Esophagus (tissue), 2 donors: ENCODE data around the gene GATAD1. TPM values are rescaled to one million over a fixed set of nuclear protein-coding genes. Genes with fewer than 3 reads are reported as not detected.
"Not testable (repeated sequence)": the region's sequence is repeated elsewhere in the genome, so short reads cannot be mapped to it uniquely, and the experiment has no call there.

Experiments used
- H3K27ac ChIP-seq, 2 donors: one replicate each; pipeline ENCODE4 v1.5.1; 2013; ENCODE audit warnings: low read depth in 2 of 2, mild to moderate bottlenecking in 2 of 2, inconsistent platforms in 1 of 2, low read length in 1 of 2, moderate library complexity in 1 of 2
- H3K27me3 ChIP-seq, 2 donors: one replicate each; pipeline ENCODE4 v1.6.1; 2013; ENCODE audit warnings: low read length in 2 of 2, control low read depth in 1 of 2, mild to moderate bottlenecking in 1 of 2; ENCODE audit not compliant: insufficient read depth in 2 of 2, control insufficient read depth in 1 of 2
- H3K36me3 ChIP-seq, 2 donors: one replicate each; pipeline ENCODE4 v1.6.1; 2013; ENCODE audit warnings: low read length in 1 of 2; ENCODE audit not compliant: control insufficient read depth in 2 of 2, insufficient read depth in 2 of 2
- H3K4me1 ChIP-seq, 2 donors: one replicate each; pipeline ENCODE4 v1.6.1; 2013; ENCODE audit warnings: low read length in 1 of 2; ENCODE audit not compliant: control insufficient read depth in 2 of 2, insufficient read depth in 2 of 2
- H3K4me3 ChIP-seq, 2 donors: one replicate each; pipeline ENCODE4 v1.5.1; 2013; ENCODE audit warnings: low read length in 2 of 2, mild to moderate bottlenecking in 2 of 2, low read depth in 1 of 2, moderate library complexity in 1 of 2
- H3K9me3 ChIP-seq, 2 donors: one replicate each; pipeline ENCODE4 v1.6.1; 2013; ENCODE audit warnings: mild to moderate bottlenecking in 2 of 2, low read depth in 1 of 2, low read length in 1 of 2, moderate library complexity in 1 of 2; ENCODE audit not compliant: control insufficient read depth in 2 of 2, insufficient read depth in 1 of 2
- WGBS, 2 donors: extraction: QIAGEN DNeasy Blood & Tissue Kit; methylation state at CpG; one replicate each; pipeline ENCODE4 v1.1.7; 2013; 5-methylcytosine and 5-hydroxymethylcytosine counted together
- polyA plus RNA-seq, 2 donors: library from polyadenylated mRNA; stranded (reverse); fragments of 200-250 nt; gene quantifications; one replicate each; pipeline ENCODE4 v1.2.3, GENCODE V29; 2013
- donor health status: healthy with polysubstance abuse.
- donor health status: Bipolar disorder and iron deficiency.

GATAD1 gene
- polyA plus RNA-seq, 2 donors, result 10.6 to 12.2 TPM

- Histone ChIP-seq H3K4me3 (no peak overlapping the region), H3K36me3 (no peaks in the 10 kb centered on the region), H3K4me1 (no peaks in the 10 kb centered on the region), H3K27me3 (no peaks in the 10 kb centered on the region), H3K9me3 (no peaks in the 10 kb centered on the region), H3K27ac (no peak overlapping the region)
- WGBS, 2 donors, result 93 to 96% methylated on average over 8 of the region's 8 CpGs
These were observed 14.3 kb upstream of the GATAD1 start for GRCh38 chr7:92433019-92433418.

- H3K27me3 ChIP-seq, result no peaks in the 10 kb centered on the region
- 96 to 98% methylated on average over 2 of the region's 2 CpGs for whole genome bisulfite sequencing, 2 donors
- H3K9me3 ChIP-seq, result no peaks in the 10 kb centered on the region
- no peaks in the 10 kb centered on the region for H3K4me1 ChIP-seq
- no peak overlapping the region for H3K27ac ChIP-seq
- no peaks in the 10 kb centered on the region for H3K36me3 ChIP-seq
- no peak overlapping the region for H3K4me3 ChIP-seq
These were observed 11.7 kb upstream of the GATAD1 start for GRCh38 chr7:92435542-92435941.

GRCh38 chr7:92436612-92437445, 10.5 kb upstream of the GATAD1 start:
- H3K9me3 ChIP-seq, result no peaks in the 10 kb centered on the region
- no peak overlapping the region for H3K4me3 ChIP-seq
- no peaks in the 10 kb centered on the region for H3K27me3 ChIP-seq
- 71 to 74% methylated on average over 7 of the region's 7 CpGs for WGBS, 2 donors
- no peak overlapping the region for H3K27ac ChIP-seq
- H3K4me1 ChIP-seq, result no peaks in the 10 kb centered on the region
- no peaks in the 10 kb centered on the region for H3K36me3 ChIP-seq

GRCh38 chr7:92437956-92438491, 9.3 kb upstream of the GATAD1 start:
- H3K27me3 ChIP-seq, result no peaks in the 10 kb centered on the region
- no peaks in the 10 kb centered on the region for H3K4me1 ChIP-seq
- H3K9me3 ChIP-seq, result no peaks in the 10 kb centered on the region
- H3K4me3 ChIP-seq, result no peak overlapping the region
- no peak overlapping the region for H3K27ac ChIP-seq
- no peaks in the 10 kb centered on the region for H3K36me3 ChIP-seq
- 77% methylated on average over 6 of the region's 6 CpGs for WGBS, 2 donors

- WGBS, 2 donors, result 58 to 87% methylated on average over 2 of the region's 2 CpGs
- not testable (repeated sequence) for H3K4me3 ChIP-seq, H3K9me3 ChIP-seq, H3K4me1 ChIP-seq, H3K27ac ChIP-seq, H3K36me3 ChIP-seq, H3K27me3 ChIP-seq
These were observed 4.6 kb upstream of the GATAD1 start for GRCh38 chr7:92442720-92443119.

GRCh38 chr7:92446869-92447344, 375 bp upstream of the GATAD1 start:
- H3K4me3 ChIP-seq, result peak overlapping the region in 1 of 2 donors; percentile 89
- H3K9me3 ChIP-seq, result no peaks in the 10 kb centered on the region
- WGBS, 2 donors, result 52 to 53% methylated on average over 21 of the region's 21 CpGs
- peak overlapping the region in 1 of 2 donors; percentile 17 for H3K27ac ChIP-seq
- H3K27me3 ChIP-seq, result no peaks in the 10 kb centered on the region
- H3K36me3 ChIP-seq, result peaks cover 4 to 5% of the 10 kb centered on the region in 2 donors
- no peaks in the 10 kb centered on the region for H3K4me1 ChIP-seq

GRCh38 chr7:92448205-92448747, 994 bp downstream of the GATAD1 start:
- 0 to 1% methylated on average over 11 of the region's 11 CpGs for WGBS, 2 donors
- Histone ChIP-seq H3K27ac (peak overlapping the region; percentile 86 to 92), H3K4me3 (peak overlapping the region; percentile 87 to 89), H3K36me3 (peaks cover 5 to 9% of the 10 kb centered on the region in 2 donors), H3K9me3 (no peaks in the 10 kb centered on the region), H3K27me3 (no peaks in the 10 kb centered on the region), H3K4me1 (peaks cover 0 to 2% of the 10 kb centered on the region in 2 donors)

- Histone ChIP-seq H3K27me3 (no peaks in the 10 kb centered on the region), H3K4me3 (no peak overlapping the region), H3K4me1 (peaks cover 0 to 2% of the 10 kb centered on the region in 2 donors), H3K36me3 (peaks cover 11 to 14% of the 10 kb centered on the region in 2 donors), H3K9me3 (no peaks in the 10 kb centered on the region), H3K27ac (no peak overlapping the region)
- 94 to 95% methylated on average over 2 of the region's 2 CpGs for WGBS, 2 donors
These were observed 4.4 kb downstream of the GATAD1 start for GRCh38 chr7:92451645-92452044.

GRCh38 chr7:92456236-92456635, 9.0 kb downstream of the GATAD1 start:
- Histone ChIP-seq H3K4me3 (no peak overlapping the region), H3K27me3 (no peaks in the 10 kb centered on the region), H3K9me3 (no peaks in the 10 kb centered on the region), H3K27ac (no peak overlapping the region), H3K36me3 (peaks cover 9% of the 10 kb centered on the region in 2 donors), H3K4me1 (peaks cover 0 to 2% of the 10 kb centered on the region in 2 donors)
- 91 to 93% methylated on average over 2 of the region's 2 CpGs for WGBS, 2 donors
